Activated CD4-positive, alpha-beta T cell treated with anti-CD3 and anti-CD28 coated beads for 36 hours (primary cell): Measurements from ENCODE around the gene NTN3. TPM values are rescaled to one million over a fixed set of nuclear protein-coding genes. Genes with fewer than 3 reads are reported as not detected.

Experiments used
- ATAC-seq: fragments of 200-7000 bp; cut with Tn5 transposase; one replicate; pipeline ENCODE4 v1.10.0; 2021; ENCODE audit warnings: mild to moderate bottlenecking, moderate library complexity
- CTCF ChIA-PET: fragments of 350-600 bp; sonication (Branson Sonifier 250); formaldehyde crosslinking; loops from one replicate; lab custom pipeline; 2021; ENCODE audit warnings: antibody characterized with exemption; lab: Charles Lee
- POLR2A ChIA-PET: fragments of 350-600 bp; sonication (Branson Sonifier 250); formaldehyde crosslinking; loops from one replicate; lab custom pipeline; 2021; ENCODE audit warnings: antibody characterized with exemption, inconsistent platforms; lab: Charles Lee
- DNase-seq: peaks from one replicate; pipeline ENCODE4 v3.0.0-alpha.2; 2020
- H3K27ac Mint-ChIP-seq: one replicate; pipeline ENCODE4 v1.8.0; 2021; ENCODE audit warnings: mixed read lengths
- H3K27me3 Mint-ChIP-seq: one replicate; pipeline ENCODE4 v1.8.0; 2021; ENCODE audit warnings: mixed read lengths
- H3K36me3 Mint-ChIP-seq: one replicate; pipeline ENCODE4 v1.8.0; 2021; ENCODE audit warnings: low read depth, mixed read lengths
- H3K4me1 Mint-ChIP-seq: one replicate; pipeline ENCODE4 v1.8.0; 2021; ENCODE audit warnings: mixed read lengths
- H3K4me3 Mint-ChIP-seq: one replicate; pipeline ENCODE4 v1.8.0; 2021; ENCODE audit warnings: mild to moderate bottlenecking, moderate library complexity, mixed read lengths
- H3K9me3 Mint-ChIP-seq: one replicate; pipeline ENCODE4 v1.8.0; 2021; ENCODE audit warnings: low read depth, mixed read lengths
- intact Hi-C, 2 experiments: fragments of 100-400 bp; cut with DNase I in 1 of 2; cut with micrococcal nuclease in 1 of 2; formaldehyde crosslinking; loops; one replicate each; pipeline versions ENCODE4 v1.14.2 to v1.15.1; 2022 to 2024; cut with DNase I, micrococcal nuclease
- total RNA-seq, 2 experiments: library from RNA; stranded (reverse); gene quantifications; one replicate each; pipeline ENCODE4 v1.2.3, GENCODE V29; 2021

NTN3 gene
- total RNA-seq, 2 experiments from 2014 or later = not detected

GRCh38 chr16:2443555-2443954 lies 27.5 kb upstream of the NTN3 start:
- peaks cover 44% of the 10 kb centered on the region for H3K36me3 Mint-ChIP-seq
- POLR2A ChIA-PET = no interaction called here
- no peaks in the 10 kb centered on the region for H3K27me3 Mint-ChIP-seq
- H3K4me1 Mint-ChIP-seq = no peaks in the 10 kb centered on the region
- DNase-seq (no peak), ATAC-seq (peak; percentile 17)
- no peaks in the 10 kb centered on the region for H3K9me3 Mint-ChIP-seq
- H3K27ac Mint-ChIP-seq = no peak overlapping the region
- CTCF ChIA-PET = interaction anchor here (0.7 to 1.2 kb wide), 2 partner anchors 33 to 58 kb away, joined by 3 read pairs; no protein-coding TSS in a partner anchor
- no peak overlapping the region for H3K4me3 Mint-ChIP-seq
- intact Hi-C loops = no loop called here

- DNase-seq (no peak), ATAC-seq (no peak)
- no peaks in the 10 kb centered on the region for H3K27me3 Mint-ChIP-seq
- H3K4me3 Mint-ChIP-seq = no peak overlapping the region
- H3K36me3 Mint-ChIP-seq = peaks cover 52% of the 10 kb centered on the region
- ChIA-PET CTCF (interaction anchor here (0.8 kb wide), 1 partner anchor 383 kb away, joined by 3 read pairs; no protein-coding TSS in a partner anchor), POLR2A (no interaction called here)
- H3K4me1 Mint-ChIP-seq = no peaks in the 10 kb centered on the region
- no peak overlapping the region for H3K27ac Mint-ChIP-seq
- intact Hi-C loops = no loop called here
- no peaks in the 10 kb centered on the region for H3K9me3 Mint-ChIP-seq
Observed at GRCh38 chr16:2447920-2448583, 23.0 kb upstream of the NTN3 start.

- Mint-ChIP-seq H3K9me3 (no peaks in the 10 kb centered on the region), H3K4me1 (no peaks in the 10 kb centered on the region), H3K36me3 (peaks cover 53% of the 10 kb centered on the region), H3K27me3 (no peaks in the 10 kb centered on the region), H3K4me3 (no peak overlapping the region), H3K27ac (no peak overlapping the region)
- intact Hi-C loops = no loop called here
- POLR2A ChIA-PET = no interaction called here
- no peak for ATAC-seq
- no peak for DNase-seq
- CTCF ChIA-PET = interaction anchor here (0.7 kb wide), 1 partner anchor 561 kb away, joined by 4 read pairs; no protein-coding TSS in a partner anchor
Observed at GRCh38 chr16:2449118-2449517, 22.0 kb upstream of the NTN3 start.

- no peaks in the 10 kb centered on the region for H3K27me3 Mint-ChIP-seq
- no peak for DNase-seq
- ChIA-PET POLR2A (interaction anchor here (0.6 to 0.7 kb wide), 2 partner anchors 20 to 187 kb away, joined by 4 read pairs; no protein-coding TSS in a partner anchor), CTCF (no interaction called here)
- intact Hi-C loops = no loop called here
- H3K27ac Mint-ChIP-seq = no peak overlapping the region
- no peak overlapping the region for H3K4me3 Mint-ChIP-seq
- no peaks in the 10 kb centered on the region for H3K9me3 Mint-ChIP-seq
- no peak for ATAC-seq
- H3K4me1 Mint-ChIP-seq = no peaks in the 10 kb centered on the region
- peaks cover 49% of the 10 kb centered on the region for H3K36me3 Mint-ChIP-seq
Observed at GRCh38 chr16:2450535-2450934, 20.6 kb upstream of the NTN3 start.

GRCh38 chr16:2450975-2451381 lies 20.1 kb upstream of the NTN3 start:
- Mint-ChIP-seq H3K27me3 (no peaks in the 10 kb centered on the region), H3K4me1 (no peaks in the 10 kb centered on the region), H3K9me3 (no peaks in the 10 kb centered on the region), H3K4me3 (no peak overlapping the region), H3K27ac (no peak overlapping the region), H3K36me3 (peaks cover 47% of the 10 kb centered on the region)
- no peak for DNase-seq
- CTCF ChIA-PET = no interaction called here
- intact Hi-C loops = no loop called here
- ATAC-seq = no peak
- POLR2A ChIA-PET = interaction anchor here (0.6 to 0.7 kb wide), 2 partner anchors 19 to 187 kb away, joined by 4 read pairs; no protein-coding TSS in a partner anchor

- Mint-ChIP-seq H3K27ac (no peak overlapping the region), H3K9me3 (no peaks in the 10 kb centered on the region), H3K27me3 (no peaks in the 10 kb centered on the region), H3K4me3 (no peak overlapping the region), H3K4me1 (no peaks in the 10 kb centered on the region), H3K36me3 (peaks cover 46% of the 10 kb centered on the region)
- CTCF ChIA-PET = interaction anchor here (0.7 kb wide), 1 partner anchor 94 kb away, joined by 3 read pairs; no protein-coding TSS in a partner anchor
- ATAC-seq (no peak), DNase-seq (no peak)
- POLR2A ChIA-PET = no interaction called here
- intact Hi-C loops = no loop called here
Observed at GRCh38 chr16:2451851-2452320, 19.2 kb upstream of the NTN3 start.

GRCh38 chr16:2452650-2453049 lies 18.4 kb upstream of the NTN3 start:
- no peaks in the 10 kb centered on the region for H3K27me3 Mint-ChIP-seq
- H3K9me3 Mint-ChIP-seq = no peaks in the 10 kb centered on the region
- intact Hi-C loops = no loop called here
- no peak for DNase-seq
- H3K27ac Mint-ChIP-seq = no peak overlapping the region
- no peak for ATAC-seq
- POLR2A ChIA-PET = no interaction called here
- H3K4me3 Mint-ChIP-seq = no peak overlapping the region
- CTCF ChIA-PET = interaction anchor here (0.6 kb wide), 1 partner anchor 182 kb away, joined by 3 read pairs; no protein-coding TSS in a partner anchor
- no peaks in the 10 kb centered on the region for H3K4me1 Mint-ChIP-seq
- H3K36me3 Mint-ChIP-seq = peaks cover 49% of the 10 kb centered on the region

- POLR2A ChIA-PET = interaction anchor here (0.6 kb wide), 1 partner anchor 10 kb away, joined by 3 read pairs; no protein-coding TSS in a partner anchor
- Mint-ChIP-seq H3K9me3 (no peaks in the 10 kb centered on the region), H3K27ac (no peak overlapping the region), H3K27me3 (no peaks in the 10 kb centered on the region), H3K4me3 (no peak overlapping the region), H3K4me1 (peaks cover 6% of the 10 kb centered on the region), H3K36me3 (peaks cover 40% of the 10 kb centered on the region)
- ATAC-seq (no peak), DNase-seq (no peak)
- CTCF ChIA-PET = no interaction called here
- intact Hi-C loops = no loop called here
Observed at GRCh38 chr16:2455081-2455845, 15.8 kb upstream of the NTN3 start.

GRCh38 chr16:2456551-2457153 lies 14.4 kb upstream of the NTN3 start:
- H3K4me1 Mint-ChIP-seq = peaks cover 6% of the 10 kb centered on the region
- no peak overlapping the region for H3K4me3 Mint-ChIP-seq
- ATAC-seq = no peak
- no peak overlapping the region for H3K27ac Mint-ChIP-seq
- H3K36me3 Mint-ChIP-seq = peaks cover 33% of the 10 kb centered on the region
- intact Hi-C loops = no loop called here
- H3K27me3 Mint-ChIP-seq = no peaks in the 10 kb centered on the region
- DNase-seq = no peak
- ChIA-PET CTCF (no interaction called here), POLR2A (no interaction called here)
- H3K9me3 Mint-ChIP-seq = no peaks in the 10 kb centered on the region

- Mint-ChIP-seq H3K27ac (no peak overlapping the region), H3K36me3 (peaks cover 29% of the 10 kb centered on the region), H3K4me1 (peaks cover 6% of the 10 kb centered on the region), H3K27me3 (no peaks in the 10 kb centered on the region), H3K9me3 (no peaks in the 10 kb centered on the region), H3K4me3 (no peak overlapping the region)
- DNase-seq (no peak), ATAC-seq (no peak)
- CTCF ChIA-PET = no interaction called here
- POLR2A ChIA-PET = no interaction called here
- intact Hi-C loops = no loop called here
Observed at GRCh38 chr16:2457267-2457666, 13.8 kb upstream of the NTN3 start.

GRCh38 chr16:2457946-2458345 lies 13.2 kb upstream of the NTN3 start:
- no peak overlapping the region for H3K4me3 Mint-ChIP-seq

More at GRCh38 chr16:2457946-2458345, 13.2 kb upstream of the NTN3 start:
- peaks cover 22% of the 10 kb centered on the region for H3K36me3 Mint-ChIP-seq
- no peak overlapping the region for H3K27ac Mint-ChIP-seq
- H3K9me3 Mint-ChIP-seq = no peaks in the 10 kb centered on the region
- intact Hi-C loops = no loop called here
- DNase-seq = no peak
- POLR2A ChIA-PET = no interaction called here
- H3K27me3 Mint-ChIP-seq = no peaks in the 10 kb centered on the region
- peaks cover 6% of the 10 kb centered on the region for H3K4me1 Mint-ChIP-seq
- CTCF ChIA-PET = no interaction called here
- no peak for ATAC-seq
